Measurements from ENCODE around the gene ZNF678. TPM values are rescaled to one million over a fixed set of nuclear protein-coding genes. Genes with fewer than 3 reads are reported as not detected.

Gene ZNF678
- total RNA-seq, 1 donor from 2014 or later: 5.3 TPM

- no peaks in the 10 kb centered on the region for H3K36me3 ChIP-seq (ENCODE audit: control insufficient read depth, insufficient read depth, low read length)
- FAIRE-seq (peak; percentile 36), DNase-seq (ENCODE audit: low read depth) (no peak)
- no peaks in the 10 kb centered on the region for H3K27me3 ChIP-seq (ENCODE audit: control insufficient read depth, insufficient read depth, low read length)
- TF ChIP-seq CTCF (IDR thresholded peaks at IDR 0.05; ENCODE audit: insufficient read depth, low read length, severe bottlenecking): no peak
- no peak overlapping the region for H3K4me3 ChIP-seq (ENCODE audit: low read depth, low read length)
Measured at GRCh38 chr1:227544067-227545050, 19.0 kb upstream of the ZNF678 start.

GRCh38 chr1:227545361-227545760, 18.0 kb upstream of the ZNF678 start:
- FAIRE-seq (no peak), DNase-seq (ENCODE audit: low read depth) (no peak)
- Histone ChIP-seq H3K27me3 (ENCODE audit: control insufficient read depth, insufficient read depth, low read length) (no peaks in the 10 kb centered on the region), H3K36me3 (ENCODE audit: control insufficient read depth, insufficient read depth, low read length) (no peaks in the 10 kb centered on the region), H3K4me3 (ENCODE audit: low read depth, low read length) (no peak overlapping the region)
- no peak for TF ChIP-seq CTCF (IDR thresholded peaks at IDR 0.05; ENCODE audit: insufficient read depth, low read length, severe bottlenecking)

- DNase-seq (ENCODE audit: low read depth): no peak
- H3K27me3 ChIP-seq (ENCODE audit: control insufficient read depth, insufficient read depth, low read length): no peaks in the 10 kb centered on the region
- H3K36me3 ChIP-seq (ENCODE audit: control insufficient read depth, insufficient read depth, low read length): no peaks in the 10 kb centered on the region
- TF ChIP-seq CTCF (IDR thresholded peaks at IDR 0.05; ENCODE audit: insufficient read depth, low read length, severe bottlenecking): no peak
- no peak overlapping the region for H3K4me3 ChIP-seq (ENCODE audit: low read depth, low read length)
- FAIRE-seq: no peak
Measured at GRCh38 chr1:227546059-227546458, 17.3 kb upstream of the ZNF678 start.

GRCh38 chr1:227546598-227547309, 16.6 kb upstream of the ZNF678 start:
- DNase-seq (ENCODE audit: low read depth) (no peak), FAIRE-seq (no peak)
- Histone ChIP-seq H3K27me3 (ENCODE audit: control insufficient read depth, insufficient read depth, low read length) (no peaks in the 10 kb centered on the region), H3K4me3 (ENCODE audit: low read depth, low read length) (no peak overlapping the region), H3K36me3 (ENCODE audit: control insufficient read depth, insufficient read depth, low read length) (no peaks in the 10 kb centered on the region)
- no peak for TF ChIP-seq CTCF (IDR thresholded peaks at IDR 0.05; ENCODE audit: insufficient read depth, low read length, severe bottlenecking)

GRCh38 chr1:227547310-227548118, 15.8 kb upstream of the ZNF678 start:
- H3K36me3 ChIP-seq (ENCODE audit: control insufficient read depth, insufficient read depth, low read length): no peaks in the 10 kb centered on the region
- H3K4me3 ChIP-seq (ENCODE audit: low read depth, low read length): no peak overlapping the region
- no peaks in the 10 kb centered on the region for H3K27me3 ChIP-seq (ENCODE audit: control insufficient read depth, insufficient read depth, low read length)
- FAIRE-seq: no peak
- no peak for TF ChIP-seq CTCF (IDR thresholded peaks at IDR 0.05; ENCODE audit: insufficient read depth, low read length, severe bottlenecking)
- no peak for DNase-seq (ENCODE audit: low read depth)

All from bronchial epithelial cell (primary cell).